Stimulated activated naive CD4-positive, alpha-beta T cell (primary cell): ENCODE results near the gene TRAPPC6A.

ENCODE experiments used
- DNase-seq, 6 experiments: peaks; one replicate each; lab custom pipeline; 2025; lab: John Stamatoyannopoulos, UW

Gene TRAPPC6A, protein sequence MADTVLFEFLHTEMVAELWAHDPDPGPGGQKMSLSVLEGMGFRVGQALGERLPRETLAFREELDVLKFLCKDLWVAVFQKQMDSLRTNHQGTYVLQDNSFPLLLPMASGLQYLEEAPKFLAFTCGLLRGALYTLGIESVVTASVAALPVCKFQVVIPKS

DNA sequence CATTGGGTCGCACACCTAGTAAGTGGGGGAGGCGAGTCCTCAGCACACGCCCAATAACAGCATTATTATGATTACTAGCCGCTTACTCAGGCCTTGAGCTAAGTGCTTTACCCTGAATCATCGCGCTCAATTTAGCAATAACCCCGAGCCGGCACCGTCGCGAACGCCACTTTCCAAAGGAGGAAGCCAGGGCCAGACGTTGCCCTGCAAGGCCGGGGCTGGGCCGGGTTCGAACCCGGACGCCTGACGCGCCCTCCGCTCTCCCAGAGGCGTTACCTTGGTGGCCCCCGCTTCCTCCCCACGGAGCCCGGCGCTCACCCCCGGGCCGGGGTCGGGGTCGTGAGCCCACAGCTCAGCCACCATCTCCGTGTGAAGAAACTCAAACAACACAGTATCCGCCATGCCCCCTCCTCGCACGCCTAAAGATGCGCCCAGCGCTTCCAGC is at the start of gene TRAPPC6A:
Gene TRAPPC6A, minus strand, starts transcription at position 421 of the 445 bp plus-strand sequence. Its CDS starts 19 bp downstream, at position 402.
- DNase-seq, result no peak

DNA sequence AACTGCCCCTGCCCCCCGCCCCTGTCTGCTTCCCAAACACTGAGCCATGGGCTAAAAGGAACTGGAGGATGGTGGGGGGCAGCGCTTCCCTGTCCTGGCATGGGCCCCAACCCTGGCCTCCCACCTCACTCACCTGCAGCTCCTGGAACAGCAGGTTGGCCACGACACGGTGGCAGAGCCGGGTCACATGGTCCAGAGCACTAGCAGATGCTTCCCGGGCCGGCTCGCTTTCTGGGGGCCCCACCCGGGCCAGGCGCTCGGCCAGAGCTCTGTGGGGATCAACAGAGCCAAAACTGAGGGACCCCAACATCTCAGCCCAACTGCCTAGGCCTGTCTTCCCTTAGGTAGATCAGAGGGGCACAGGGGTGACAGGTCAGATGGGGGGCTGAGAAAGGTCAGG is 46.6 kb upstream of the TRAPPC6A start:
- no peak for DNase-seq

DNA sequence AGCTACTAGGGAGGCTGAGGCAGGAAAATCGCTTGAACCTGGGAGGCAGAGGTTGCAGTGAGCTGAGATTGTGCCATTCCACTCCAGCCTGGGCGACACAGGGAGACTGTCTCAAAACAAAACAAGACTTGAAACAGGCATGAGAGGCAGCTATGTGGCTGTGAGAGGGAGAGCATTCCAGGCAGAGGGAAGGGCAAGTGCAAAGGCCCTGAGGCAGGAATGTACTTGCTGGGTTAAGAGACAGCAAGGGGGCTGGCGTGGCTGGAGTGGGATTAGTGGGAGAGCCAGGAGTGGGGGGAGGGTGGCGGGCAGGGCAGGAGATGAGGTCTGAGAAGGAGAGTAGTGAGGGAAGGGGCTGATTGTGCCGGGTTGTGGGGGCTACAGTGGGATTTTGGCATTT is 45.8 kb upstream of the TRAPPC6A start:
- no peak for DNase-seq

DNA sequence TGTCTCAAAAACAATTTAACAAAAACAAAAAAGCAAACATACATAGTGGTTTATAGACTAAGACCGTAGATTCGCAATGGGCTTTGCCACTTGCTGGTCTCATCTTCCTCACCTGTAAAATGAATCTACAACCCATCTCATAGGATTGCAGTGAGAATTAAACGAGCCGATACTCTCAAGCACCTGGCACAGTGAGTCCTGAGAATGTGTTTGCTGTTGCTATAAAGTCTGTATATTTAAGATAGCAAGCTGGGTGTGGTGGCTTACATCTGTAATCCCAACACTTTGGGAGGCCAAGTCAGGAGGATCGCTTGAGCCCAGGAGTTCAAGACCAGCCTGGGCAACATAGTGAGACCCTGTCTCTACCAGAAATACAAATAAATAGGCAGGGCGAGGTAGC is 44.7 kb upstream of the TRAPPC6A start:
- no peak for DNase-seq

DNA sequence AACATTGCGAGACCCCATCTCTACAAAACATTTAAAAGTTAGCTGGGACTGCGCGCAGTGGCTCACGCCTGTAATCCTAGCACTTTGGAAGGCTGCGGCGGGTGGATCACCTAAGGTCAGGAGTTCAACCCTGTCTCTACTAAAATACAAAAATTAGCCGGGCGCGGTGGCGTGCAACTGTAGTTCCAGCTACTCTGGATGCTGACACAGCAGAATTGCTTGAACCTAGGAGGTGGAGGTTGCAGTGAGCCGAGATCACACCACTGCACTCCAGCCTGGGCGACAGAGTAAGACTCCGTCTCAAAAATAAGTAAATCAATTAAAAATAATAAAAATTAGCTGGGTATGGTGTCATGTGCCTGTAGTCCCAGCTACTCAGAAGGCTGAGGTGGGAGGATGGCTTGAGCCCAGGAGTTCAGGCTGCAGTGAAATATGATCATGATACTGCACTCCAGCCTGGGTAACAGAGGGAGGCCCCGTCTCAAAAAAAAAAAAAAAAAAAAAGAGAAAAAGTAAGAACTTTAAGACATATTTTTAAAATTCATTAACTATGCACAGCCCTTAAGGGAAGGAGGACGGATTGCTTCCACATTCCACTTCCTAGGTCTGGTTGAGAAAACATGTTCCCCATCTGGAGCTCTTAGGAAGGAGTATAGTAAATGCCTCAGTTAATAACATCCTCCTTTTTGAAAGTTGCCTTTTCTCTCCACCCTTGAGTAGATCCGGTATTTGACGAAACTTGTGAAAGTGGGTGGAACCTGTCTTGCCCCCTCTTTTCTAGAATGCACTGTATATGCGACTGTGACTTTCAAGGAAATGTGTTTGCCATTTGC is 41.1 kb upstream of the TRAPPC6A start:
- DNase-seq, result no peak

DNA sequence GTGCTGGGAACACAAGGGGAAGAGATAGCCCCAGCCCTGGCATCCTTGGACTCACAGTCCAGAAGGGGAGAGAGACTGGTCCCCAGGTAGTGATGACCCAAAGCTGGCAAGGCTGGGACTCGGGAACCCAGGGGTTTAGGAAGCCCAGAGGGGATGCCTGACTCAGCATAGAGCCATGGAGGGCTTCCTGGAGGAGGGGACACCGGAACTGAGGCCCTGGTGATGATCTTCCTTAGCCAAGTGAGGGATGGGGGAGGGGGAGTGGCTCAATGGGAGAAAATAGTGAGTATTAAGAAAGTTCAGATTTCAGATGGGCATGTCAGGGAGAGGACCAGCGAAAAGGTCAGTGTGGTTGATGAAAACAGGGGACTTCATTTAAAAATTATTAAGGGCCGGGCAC is 40.4 kb upstream of the TRAPPC6A start:
- DNase-seq, result no peak

DNA sequence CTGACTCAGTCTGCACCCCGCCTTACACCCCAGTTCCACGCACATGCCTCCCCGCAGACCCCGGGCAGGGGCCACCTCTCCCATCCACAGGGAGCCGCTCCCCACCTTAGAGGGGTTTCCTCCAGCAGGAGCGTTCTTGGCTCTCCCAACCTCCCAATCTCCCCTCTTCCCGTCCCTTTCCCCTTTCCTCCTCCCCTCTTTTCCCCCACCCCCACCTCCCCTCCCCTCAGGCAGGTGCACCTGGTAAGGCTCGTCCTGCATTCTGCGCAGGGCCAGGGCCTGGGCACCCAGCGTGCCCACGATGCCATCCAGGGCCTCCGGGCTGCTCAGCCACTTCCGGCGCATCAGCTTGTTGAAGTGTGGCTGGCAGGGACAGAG is 39.9 kb upstream of the TRAPPC6A start:
- no peak for DNase-seq

DNA sequence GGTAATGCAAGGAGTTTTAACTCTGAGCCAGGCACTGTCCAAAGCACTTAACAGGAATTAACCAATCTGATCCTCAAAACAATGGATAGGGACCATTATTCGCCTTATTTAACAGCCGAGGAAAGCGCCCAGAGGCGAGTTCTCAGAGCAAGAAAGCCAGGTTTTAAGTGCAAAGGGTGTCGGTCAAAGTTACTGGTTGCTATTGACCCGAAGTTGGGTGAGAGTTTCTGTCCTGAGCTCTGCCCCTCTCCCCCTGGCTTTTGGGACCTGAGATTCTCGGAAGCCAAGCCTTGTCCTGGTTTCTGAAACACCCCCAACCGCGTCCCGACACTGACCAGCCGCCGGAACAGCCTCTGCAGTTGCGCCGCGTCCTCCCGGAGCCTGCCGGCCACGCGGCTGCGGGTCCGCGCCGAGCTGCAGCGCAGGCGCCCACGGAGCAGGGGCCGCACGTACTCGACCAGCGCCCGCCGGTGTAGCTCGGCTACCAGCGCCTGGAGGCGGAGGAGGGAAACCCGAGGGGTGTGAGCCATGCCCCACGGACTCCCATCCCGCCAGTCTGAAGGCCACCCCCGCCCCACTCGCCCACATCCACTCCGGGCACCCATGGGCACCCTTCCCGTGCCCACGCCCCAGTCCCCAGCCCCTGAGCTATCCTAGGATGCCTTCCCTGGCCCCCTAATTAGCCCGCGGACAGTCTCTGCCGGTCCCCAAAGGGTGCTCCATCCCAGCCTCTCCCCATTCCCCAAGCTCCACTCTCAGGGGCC is 39.3 kb upstream of the TRAPPC6A start:
- no peak for DNase-seq

DNA sequence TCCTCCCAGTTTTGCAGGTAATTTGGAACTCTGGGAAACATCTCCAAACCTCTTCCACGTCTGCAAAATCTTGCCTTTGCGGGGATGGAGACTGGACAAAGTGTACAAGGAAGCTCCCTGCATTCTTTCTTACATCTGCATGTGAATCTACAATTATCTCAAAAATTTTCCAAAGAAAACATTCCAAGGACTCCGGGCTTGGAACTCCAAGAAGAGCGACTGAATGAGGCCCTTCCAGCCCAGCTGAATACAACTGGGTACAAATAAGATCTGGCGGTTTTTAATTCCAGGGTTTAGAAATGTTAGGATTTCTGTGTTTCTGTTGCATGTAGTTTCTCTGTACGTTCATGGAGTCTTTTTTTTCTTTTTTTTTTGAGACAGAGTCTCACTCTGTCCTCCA is 38.6 kb upstream of the TRAPPC6A start:
- no peak for DNase-seq

DNA sequence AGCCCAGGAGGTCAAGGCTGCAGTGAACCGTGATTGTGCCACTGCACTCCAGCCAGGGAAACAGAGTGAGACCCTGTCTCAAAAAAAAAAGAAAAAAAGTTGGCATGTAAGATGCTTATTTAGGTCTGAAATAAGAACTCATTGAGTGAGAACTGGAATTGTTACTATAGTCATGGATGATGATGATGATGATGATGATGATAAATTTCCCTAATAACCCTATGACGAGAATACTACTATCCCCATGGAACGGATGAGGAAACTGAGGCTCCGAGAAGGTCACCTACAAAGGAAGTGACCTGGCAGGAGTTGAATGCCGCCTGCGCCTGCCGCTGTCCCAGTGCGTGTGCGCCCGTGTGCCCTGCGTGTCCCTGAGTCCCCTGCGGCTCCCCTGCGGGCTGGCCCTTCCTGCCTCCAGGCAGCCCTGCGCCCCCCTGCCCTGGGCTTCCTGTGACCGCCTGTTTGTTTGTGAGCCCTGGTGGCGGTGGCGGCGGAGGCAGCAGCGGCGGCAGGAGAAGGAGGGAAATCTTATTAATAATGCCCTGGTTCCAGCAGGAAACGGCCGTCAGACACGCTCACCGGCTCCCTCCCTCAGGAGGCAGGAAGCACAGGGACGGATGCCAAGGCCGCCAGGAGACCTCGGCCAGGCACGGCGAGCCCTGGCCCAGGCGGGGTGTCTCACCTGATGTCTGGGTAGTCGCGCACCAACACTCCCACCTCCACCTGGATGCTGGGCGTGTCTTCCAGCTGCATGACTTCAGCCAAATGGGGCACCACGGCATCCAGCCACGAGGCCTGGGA is 37.6 kb upstream of the TRAPPC6A start:
- no peak for DNase-seq

DNA sequence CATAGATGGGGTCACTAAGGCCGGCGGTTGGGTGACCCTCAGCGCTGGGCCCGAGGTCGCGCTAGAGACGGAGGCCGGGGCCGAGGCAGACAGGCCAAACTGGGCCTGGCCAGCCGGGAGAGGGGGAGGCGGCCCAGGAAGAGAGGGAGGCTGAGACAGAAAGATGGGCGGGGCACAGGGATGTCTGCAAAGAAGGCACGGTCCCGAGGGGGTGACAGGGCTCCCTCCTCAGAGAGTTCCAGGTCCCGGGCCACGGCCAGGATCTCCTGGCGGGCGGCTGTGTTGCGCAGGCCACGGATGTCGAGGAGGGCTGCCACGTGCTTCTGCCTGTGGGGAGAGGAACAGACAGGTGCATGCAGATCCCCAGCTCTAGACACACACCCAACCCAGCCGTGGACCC is 35.0 kb upstream of the TRAPPC6A start:
- DNase-seq, result no peak

DNA sequence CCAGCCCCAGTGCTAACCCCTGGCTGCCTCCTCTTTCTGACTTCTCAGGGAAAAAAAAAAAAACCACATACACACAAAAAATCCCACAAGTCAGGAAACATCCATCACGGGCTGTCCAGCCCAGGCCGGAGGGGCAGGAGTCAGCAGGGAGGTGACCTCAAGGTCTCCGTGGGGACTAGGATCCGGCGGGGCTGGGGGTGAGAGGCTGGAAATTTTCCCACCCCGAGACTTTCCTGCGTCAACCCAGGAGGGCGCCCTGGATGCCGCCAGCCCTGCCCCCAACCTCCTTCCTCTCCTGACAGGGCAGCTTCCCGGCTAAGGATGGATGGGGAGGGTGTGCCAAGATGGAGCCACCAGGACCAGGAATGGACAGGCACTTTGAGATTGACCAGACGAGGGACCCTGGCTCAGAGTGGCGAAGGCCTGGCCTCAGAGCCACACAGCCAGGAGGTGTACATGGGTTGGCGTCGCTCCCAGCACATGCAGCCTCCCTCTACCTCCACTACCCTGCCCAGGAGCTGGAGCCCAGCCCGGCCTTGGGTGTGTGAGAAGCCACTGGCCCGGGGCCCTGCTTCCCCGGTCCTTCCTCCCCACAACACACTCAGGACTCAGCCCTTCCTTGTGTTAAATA is 33.8 kb upstream of the TRAPPC6A start:
- DNase-seq, result no peak

DNA sequence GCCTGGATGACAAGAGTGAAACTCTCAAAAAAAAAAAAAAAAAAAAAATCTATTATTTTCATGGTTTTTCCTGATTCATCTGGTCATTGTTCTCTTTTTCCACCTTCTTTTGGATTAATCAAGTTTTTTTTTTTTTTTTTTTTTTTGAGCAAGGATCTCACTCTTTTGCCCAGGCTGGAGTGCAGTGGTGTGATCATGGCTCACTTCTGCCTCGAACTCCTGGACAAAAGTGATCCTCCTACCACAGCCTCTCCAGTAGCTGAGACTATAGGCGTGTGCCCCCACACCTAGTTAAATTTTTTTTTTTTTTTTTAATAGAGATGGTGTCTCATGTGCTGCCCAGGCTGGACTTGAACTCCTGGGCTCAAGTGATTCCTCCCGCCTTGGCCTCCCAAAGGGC is 28.3 kb upstream of the TRAPPC6A start:
- no peak for DNase-seq

DNA sequence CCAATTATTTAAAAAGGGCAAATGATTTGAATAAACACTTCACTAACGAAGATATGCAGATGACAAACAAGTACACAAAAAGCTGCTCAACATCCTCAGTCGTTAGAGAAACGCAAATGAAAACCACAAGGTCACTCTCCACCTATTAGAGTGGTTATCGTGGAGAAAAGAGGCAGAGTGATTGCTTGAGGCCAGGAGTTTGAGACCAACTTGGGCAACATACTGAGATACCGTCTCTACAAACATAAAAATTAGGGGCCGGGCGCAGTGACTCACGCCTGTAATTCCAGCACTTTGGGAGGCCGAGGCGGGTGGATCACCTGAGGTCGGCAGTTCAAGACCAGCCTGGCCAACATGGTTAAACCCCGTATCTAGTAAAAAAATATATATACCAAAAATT is 27.8 kb upstream of the TRAPPC6A start:
- no peak for DNase-seq

DNA sequence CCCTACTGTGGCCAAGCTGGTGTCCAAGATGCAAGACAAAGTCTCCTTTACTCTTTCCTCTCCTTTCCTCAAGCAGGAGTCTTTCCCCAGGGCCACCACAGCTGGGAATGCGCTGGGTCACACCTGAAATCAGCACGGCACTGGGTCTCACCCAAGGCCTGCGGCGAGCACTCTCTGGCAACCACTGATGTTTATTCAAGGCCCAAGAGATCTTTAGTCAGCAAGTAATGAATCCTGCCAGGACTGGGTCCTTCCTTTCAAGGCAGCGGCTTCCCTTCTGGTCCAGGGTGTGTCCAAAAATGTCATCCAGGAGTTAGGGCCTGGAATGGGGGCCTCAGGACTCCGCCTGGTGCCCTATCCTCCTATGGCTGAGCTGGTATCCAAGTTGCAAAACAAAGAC is 24.6 kb upstream of the TRAPPC6A start:
- DNase-seq, result no peak

DNA sequence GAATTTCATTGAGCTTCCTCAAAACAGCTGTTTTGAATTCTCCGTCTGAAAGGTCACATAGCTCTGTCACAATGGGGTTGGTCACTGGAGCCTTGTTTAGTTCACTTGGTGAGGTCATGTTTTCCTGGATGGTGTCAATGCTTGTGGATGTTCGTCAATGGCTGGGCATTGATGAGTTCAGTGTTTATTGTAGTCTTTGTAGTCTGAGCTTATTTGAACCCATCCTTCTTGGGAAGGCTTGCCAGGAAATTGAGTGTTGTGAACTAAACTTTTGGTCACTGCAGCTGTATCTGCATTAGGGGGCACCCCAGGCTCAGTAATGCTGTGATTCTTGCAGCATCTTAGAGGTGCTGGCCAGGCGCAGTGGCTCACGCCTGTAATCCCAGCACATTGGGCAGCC is 22.5 kb upstream of the TRAPPC6A start:
- no peak for DNase-seq

DNA sequence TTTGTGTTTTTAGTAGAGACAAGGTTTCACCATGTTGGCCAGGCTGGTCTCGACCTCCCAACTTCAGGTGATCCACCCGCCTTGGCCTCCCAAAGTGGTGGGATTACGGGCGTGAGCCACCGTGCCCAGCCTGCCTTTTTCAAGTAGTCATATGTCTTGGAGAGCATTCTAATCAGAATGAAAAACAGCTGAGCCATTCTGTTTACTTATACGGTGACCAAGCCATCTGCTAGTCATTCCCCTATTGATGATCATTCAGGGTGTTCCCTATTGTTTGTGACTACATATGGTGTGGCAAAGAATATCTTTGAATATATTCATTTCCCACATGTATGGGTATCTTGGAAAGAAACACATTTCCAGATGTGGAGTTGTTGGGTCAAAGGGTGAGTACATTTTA is 17.7 kb upstream of the TRAPPC6A start:
- no peak for DNase-seq

DNA sequence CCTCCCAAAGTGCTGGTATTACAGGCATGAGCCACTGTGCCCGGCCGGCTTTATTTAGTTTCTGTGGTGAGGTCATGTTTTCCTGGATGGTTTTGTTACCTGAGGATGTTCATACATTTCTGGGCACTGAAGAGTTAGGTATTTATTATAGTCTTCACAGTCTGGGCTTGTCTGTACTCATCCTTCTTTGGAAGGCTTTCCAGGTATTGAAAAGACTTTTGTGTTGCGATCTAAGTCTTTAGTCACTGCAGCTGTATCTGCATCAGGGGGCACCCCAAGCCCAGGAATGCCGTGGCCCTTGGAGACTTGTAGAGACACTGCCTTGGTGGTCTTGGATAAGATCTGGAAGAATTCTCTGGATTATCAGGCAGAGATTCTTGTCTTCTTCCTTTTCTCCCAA is 13.3 kb upstream of the TRAPPC6A start:
- no peak for DNase-seq

DNA sequence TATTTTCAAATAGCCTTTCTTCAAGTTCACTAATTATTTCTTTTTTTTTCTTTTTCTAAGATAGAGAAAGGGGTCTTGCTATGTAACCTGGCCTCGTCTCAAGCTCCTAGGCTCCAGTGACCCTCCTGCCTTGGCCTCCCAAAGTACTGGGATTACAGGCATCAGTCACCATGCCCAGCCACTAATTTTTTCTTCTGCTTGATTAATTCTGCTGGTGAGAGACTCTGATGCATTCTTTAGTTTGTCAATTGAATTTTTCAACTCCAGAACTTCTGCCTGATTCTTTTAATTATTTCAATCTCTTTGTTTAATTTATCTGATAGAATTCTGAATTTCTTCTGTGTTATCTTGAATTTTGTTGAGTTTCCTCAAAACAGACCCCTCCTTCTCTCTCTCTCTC is 11.9 kb upstream of the TRAPPC6A start:
- DNase-seq, result no peak

DNA sequence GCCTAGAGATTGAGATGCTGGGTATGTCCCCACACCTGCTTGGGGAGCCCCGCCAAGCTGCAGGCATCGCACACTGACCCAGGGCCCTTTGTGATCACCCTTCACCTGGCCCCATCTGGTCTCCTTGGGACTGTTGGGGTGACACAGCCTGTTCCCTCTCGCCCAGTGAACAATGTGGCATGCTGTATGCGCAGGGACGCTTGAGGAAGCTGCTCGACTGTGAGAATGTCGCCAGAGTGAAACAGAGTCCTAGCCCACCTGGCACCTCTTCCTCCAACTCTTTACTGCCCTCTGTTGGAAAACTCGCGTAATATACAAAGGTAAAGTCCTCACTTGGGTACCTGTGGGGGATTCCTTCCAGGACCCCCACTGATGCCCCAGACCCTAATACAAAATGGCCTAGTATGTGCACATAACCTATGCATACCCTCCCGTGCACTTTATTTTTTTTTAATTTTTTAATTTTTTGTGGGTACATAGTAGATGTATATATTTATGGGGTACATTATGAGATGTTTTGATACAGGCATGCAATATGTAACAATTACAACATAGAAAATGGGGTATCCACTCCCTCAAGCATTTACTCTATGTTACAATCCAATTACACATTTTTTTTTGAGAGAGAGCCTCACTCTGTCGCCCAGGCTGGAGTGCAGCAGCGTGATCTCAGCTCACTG is 9.5 kb upstream of the TRAPPC6A start:
- peak in 3 of 6 experiments; percentile 10 to 70 (median 64) for DNase-seq
